ENCODE measurements around the gene C4orf51.

DNA sequence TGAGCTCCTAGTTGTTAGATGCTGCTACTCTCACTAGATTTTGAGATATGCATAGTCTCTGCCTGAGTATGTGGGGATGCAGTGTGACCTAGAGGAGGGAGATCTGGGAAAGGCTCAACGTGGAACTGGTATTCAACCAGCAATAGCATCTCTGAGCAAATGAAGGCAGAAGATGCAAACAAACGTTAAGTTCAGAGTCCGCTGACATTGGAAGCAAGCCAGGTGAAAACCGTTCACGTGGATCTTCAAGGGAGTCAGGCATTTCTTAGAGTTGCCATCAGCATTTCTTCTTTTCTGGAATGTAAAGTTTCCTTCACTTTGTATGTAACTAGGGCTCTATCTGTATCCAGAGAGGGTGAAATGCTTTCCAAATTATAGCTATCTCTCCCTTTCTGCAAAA is 59.9 kb downstream of the C4orf51 start:
- TF ChIP-seq, protein P1, sequence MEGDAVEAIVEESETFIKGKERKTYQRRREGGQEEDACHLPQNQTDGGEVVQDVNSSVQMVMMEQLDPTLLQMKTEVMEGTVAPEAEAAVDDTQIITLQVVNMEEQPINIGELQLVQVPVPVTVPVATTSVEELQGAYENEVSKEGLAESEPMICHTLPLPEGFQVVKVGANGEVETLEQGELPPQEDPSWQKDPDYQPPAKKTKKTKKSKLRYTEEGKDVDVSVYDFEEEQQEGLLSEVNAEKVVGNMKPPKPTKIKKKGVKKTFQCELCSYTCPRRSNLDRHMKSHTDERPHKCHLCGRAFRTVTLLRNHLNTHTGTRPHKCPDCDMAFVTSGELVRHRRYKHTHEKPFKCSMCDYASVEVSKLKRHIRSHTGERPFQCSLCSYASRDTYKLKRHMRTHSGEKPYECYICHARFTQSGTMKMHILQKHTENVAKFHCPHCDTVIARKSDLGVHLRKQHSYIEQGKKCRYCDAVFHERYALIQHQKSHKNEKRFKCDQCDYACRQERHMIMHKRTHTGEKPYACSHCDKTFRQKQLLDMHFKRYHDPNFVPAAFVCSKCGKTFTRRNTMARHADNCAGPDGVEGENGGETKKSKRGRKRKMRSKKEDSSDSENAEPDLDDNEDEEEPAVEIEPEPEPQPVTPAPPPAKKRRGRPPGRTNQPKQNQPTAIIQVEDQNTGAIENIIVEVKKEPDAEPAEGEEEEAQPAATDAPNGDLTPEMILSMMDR (conservative IDR thresholded peaks at IDR 0.05), result no peak
- no peak for TF ChIP-seq ZFX (IDR thresholded peaks at IDR 0.05)

All from C4-2B (cell line).